Hepatocyte (in vitro differentiated cells): Measurements from ENCODE around the gene APBA2. TPM values are rescaled to one million over a fixed set of nuclear protein-coding genes. Genes with fewer than 3 reads are reported as not detected.
"Not testable (repeated sequence)": the region's sequence is repeated elsewhere in the genome, so short reads cannot be mapped to it uniquely, and the experiment has no call there.

ENCODE experiments used
- DNase-seq: peaks from one replicate; pipeline ENCODE4 v3.0.0-alpha.2; 2016; ENCODE audit warnings: low spot score
- H2AFZ ChIP-seq: fragments of 200-600 bp; sonication (generic); 2 replicates; pipeline ENCODE4 v1.6.0; 2016; ENCODE audit warnings: antibody characterized with exemption, mild to moderate bottlenecking
- H3K27ac ChIP-seq: fragments of 200-600 bp; sonication (generic); 2 replicates; pipeline ENCODE4 v1.5.1; 2016; ENCODE audit warnings: mild to moderate bottlenecking
- H3K27me3 ChIP-seq: fragments of 200-600 bp; sonication (generic); 2 replicates; pipeline ENCODE4 v1.6.1; 2016
- H3K36me3 ChIP-seq: fragments of 200-600 bp; sonication (generic); replicated peaks from 2 replicates; pipeline ENCODE4 v1.5.1; 2016; ENCODE audit warnings: low read depth; ENCODE audit not compliant: insufficient read depth
- H3K4me1 ChIP-seq: fragments of 200-600 bp; sonication (generic); 2 replicates; pipeline ENCODE4 v1.5.1; 2016; ENCODE audit warnings: mild to moderate bottlenecking, moderate library complexity; ENCODE audit not compliant: insufficient read depth
- H3K4me2 ChIP-seq: fragments of 200-600 bp; sonication (generic); 2 replicates; pipeline ENCODE4 v1.6.0; 2016
- H3K4me3 ChIP-seq: fragments of 200-600 bp; sonication (generic); 2 replicates; pipeline ENCODE4 v1.5.1; 2016; ENCODE audit warnings: mild to moderate bottlenecking
- H3K79me2 ChIP-seq: fragments of 200-600 bp; sonication (generic); 2 replicates; pipeline ENCODE4 v1.6.0; 2017; ENCODE audit warnings: mild to moderate bottlenecking
- H3K9me2 ChIP-seq: fragments of 200-600 bp; sonication (generic); replicated peaks from 2 replicates; pipeline ENCODE4 v1.6.0; 2017; ENCODE audit warnings: mild to moderate bottlenecking; ENCODE audit not compliant: insufficient read depth
- H3K9me3 ChIP-seq: fragments of 200-600 bp; sonication (generic); 2 replicates; pipeline ENCODE4 v1.5.1; 2016; ENCODE audit warnings: low read depth, mild to moderate bottlenecking
- H4K20me1 ChIP-seq: fragments of 200-600 bp; sonication (generic); 2 replicates; pipeline ENCODE4 v1.6.0; 2016; ENCODE audit warnings: mild to moderate bottlenecking; ENCODE audit not compliant: insufficient read depth, poor library complexity, severe bottlenecking
- CTCF ChIP-seq: fragments of 200-600 bp; sonication (generic); IDR thresholded peaks from 2 replicates; pipeline ENCODE4 v1.5.1; 2016; ENCODE audit warnings: antibody characterized with exemption, mild to moderate bottlenecking; ENCODE audit not compliant: poor library complexity
- EZH2 ChIP-seq: fragments of 200-600 bp; sonication (generic); IDR thresholded peaks from 2 replicates; pipeline ENCODE4 v1.6.1; 2016; ENCODE audit warnings: antibody characterized with exemption, mild to moderate bottlenecking, borderline replicate concordance
- EZH2phosphoT487 ChIP-seq: fragments of 200-600 bp; sonication (generic); IDR thresholded peaks from one replicate; pipeline ENCODE4 v1.6.1; 2018; ENCODE audit warnings: antibody characterized with exemption, mild to moderate bottlenecking, low read depth, moderate library complexity; ENCODE audit not compliant: unreplicated experiment, severe bottlenecking
- WGBS: methylation state at CpG from one replicate; pipeline ENCODE4 v1.1.6; 2016; ENCODE audit warnings: low lambda C conversion rate; ENCODE audit errors: missing lambda C conversion rate; 5-methylcytosine and 5-hydroxymethylcytosine counted together
- polyA plus RNA-seq: library from polyadenylated mRNA; unstranded; fragments of >200 nt; fragmentation: Nextera tagmentation; extraction: Ambion mirVana; gene quantifications from 2 replicates; pipeline ENCODE4 v1.2.1, GENCODE V29; 2016
- total RNA-seq: library from RNA; depleted of rRNA; stranded (reverse); fragments of >200 nt; gene quantifications from 2 replicates; pipeline ENCODE4 v1.2.3, GENCODE V29; 2014

Gene APBA2
- total and polyA plus RNA-seq, 2 experiments from 2014 or later, result 8.4 to 10.1 TPM

- TF ChIP-seq CTCF (no peak), EZH2phosphoT487 (no peak), EZH2 (no peak)
- H3K4me3 ChIP-seq, result no peak overlapping the region
Observed at GRCh38 chr15:29024662-29025061, 138.9 kb downstream of the APBA2 start.

GRCh38 chr15:29025411-29025810 lies 139.6 kb downstream of the APBA2 start:
- H4K20me1 ChIP-seq, H3K36me3 ChIP-seq, H3K4me3 ChIP-seq, H3K79me2 ChIP-seq, DNase-seq, H3K27me3 ChIP-seq, H3K4me2 ChIP-seq, H2AFZ ChIP-seq, H3K27ac ChIP-seq, H3K9me3 ChIP-seq, H3K4me1 ChIP-seq, H3K9me2 ChIP-seq: not testable (repeated sequence)
- WGBS, result 98% methylated on average over 17 of the region's 17 CpGs

More at GRCh38 chr15:29024662-29025061, 138.9 kb downstream of the APBA2 start:
- no peaks in the 10 kb centered on the region for H3K79me2 ChIP-seq
- no peaks in the 10 kb centered on the region for H3K36me3 ChIP-seq
- no peak overlapping the region for H3K4me2 ChIP-seq
- DNase-seq, result no peak
- H3K4me1 ChIP-seq, result no peaks in the 10 kb centered on the region
- H3K9me3 ChIP-seq, result no peaks in the 10 kb centered on the region
- 61% methylated on average over 5 of the region's 5 CpGs for WGBS
- H3K27me3 ChIP-seq, result no peaks in the 10 kb centered on the region
- H3K27ac ChIP-seq, result no peak overlapping the region
- H3K9me2 ChIP-seq, result no peaks in the 10 kb centered on the region
- no peaks in the 10 kb centered on the region for H4K20me1 ChIP-seq
- no peak overlapping the region for H2AFZ ChIP-seq

GRCh38 chr15:29028158-29028557 lies 142.4 kb downstream of the APBA2 start:
- H3K4me3 ChIP-seq, H4K20me1 ChIP-seq, DNase-seq, H3K4me1 ChIP-seq, H3K9me2 ChIP-seq, H2AFZ ChIP-seq, H3K4me2 ChIP-seq, H3K79me2 ChIP-seq, H3K36me3 ChIP-seq, H3K9me3 ChIP-seq, H3K27ac ChIP-seq, H3K27me3 ChIP-seq: not testable (repeated sequence)

- no peak for TF ChIP-seq EZH2
- TF ChIP-seq EZH2phosphoT487, result no peak
- TF ChIP-seq CTCF, result no peak
- Histone ChIP-seq H3K27ac (no peak overlapping the region), H3K4me2 (no peak overlapping the region), H4K20me1 (no peaks in the 10 kb centered on the region), H3K27me3 (no peaks in the 10 kb centered on the region), H3K4me1 (no peaks in the 10 kb centered on the region), H3K79me2 (no peaks in the 10 kb centered on the region), H3K9me2 (no peaks in the 10 kb centered on the region), H3K36me3 (no peaks in the 10 kb centered on the region), H3K4me3 (no peak overlapping the region), H3K9me3 (no peaks in the 10 kb centered on the region), H2AFZ (no peak overlapping the region)
- DNase-seq, result no peak
- WGBS, result 97% methylated on average over 17 of the region's 17 CpGs
Observed at GRCh38 chr15:29029651-29030195, 143.9 kb downstream of the APBA2 start.
